Spleen (tissue), 7 donors: ENCODE measurements around the gene FBXO40.

Source experiments
- CTCF ChIP-seq, 11 experiments: fragments of 200-600 bp in 7 of 11; fragments of 450-650 bp in 4 of 11; sonication (generic) in 4 of 11; IDR thresholded peaks in 8 of 11; conservative IDR thresholded peaks in 3 of 11; 1 replicate in 7 of 11; 2 replicates in 4 of 11; pipeline versions ENCODE4 v1.4.0 to v1.8.0; 2016 to 2021; ENCODE audit warnings: antibody characterized with exemption in 11 of 11, inconsistent platforms in 4 of 11, mild to moderate bottlenecking in 1 of 11
- POLR2A ChIP-seq, 3 donors: fragments of 450-650 bp; IDR thresholded peaks; one replicate each; pipeline ENCODE4 v1.5.1; 2017; ENCODE audit warnings: antibody characterized with exemption in 3 of 3, mild to moderate bottlenecking in 1 of 3
- POLR2AphosphoS5 ChIP-seq, 3 donors: sonication (generic); formaldehyde crosslinking; IDR thresholded peaks; one replicate each; pipeline ENCODE4 v1.5.1; 2017; ENCODE audit warnings: antibody characterized with exemption in 3 of 3
- donor health status: DM: no; HTN: no; CAD: no; lungs with moderate emphysema.
- donor health status: DM: no; HTN: no; CAD: no.
- donor health status: DM: no; HTN: no; CAD: no.

GRCh38 chr3:121552797-121553196, 40.4 kb upstream of the FBXO40 start:
- TF ChIP-seq CTCF (IDR thresholded peaks at IDR 0.05 in 8 of 11, conservative IDR thresholded peaks at IDR 0.05 in 3 of 11) = no peak
- TF ChIP-seq POLR2A (IDR thresholded peaks at IDR 0.05) = no peak
- no peak for TF ChIP-seq POLR2AphosphoS5 (IDR thresholded peaks at IDR 0.05)
